NCI-H2227 (cell line): ENCODE measurements around the gene MREG.
"Not testable (repeated sequence)": the region's sequence is repeated elsewhere in the genome, so short reads cannot be mapped to it uniquely, and the experiment has no call there.

Experiments used
- DNase-seq: peaks from one replicate; lab custom pipeline; 2025; ENCODE audit not compliant: unreplicated experiment; lab: John Stamatoyannopoulos, UW

Gene MREG

GRCh38 chr2:215994911-215995310, 18.4 kb downstream of the MREG start:
- no peak for DNase-seq

- not testable (repeated sequence) for DNase-seq
Observed at GRCh38 chr2:215988556-215989207, 24.7 kb downstream of the MREG start.

- DNase-seq = no peak
Observed at GRCh38 chr2:215985257-215985656, 28.1 kb downstream of the MREG start.

- no peak for DNase-seq
Observed at GRCh38 chr2:215984661-215985060, 28.7 kb downstream of the MREG start.

- DNase-seq = no peak
Observed at GRCh38 chr2:215983581-215984351, 29.6 kb downstream of the MREG start.

- no peak for DNase-seq
Observed at GRCh38 chr2:215982465-215982875, 30.9 kb downstream of the MREG start.

- DNase-seq = no peak
Observed at GRCh38 chr2:215981115-215981514, 32.2 kb downstream of the MREG start.

- no peak for DNase-seq
Observed at GRCh38 chr2:215979620-215980019, 33.7 kb downstream of the MREG start.

- DNase-seq = no peak
Observed at GRCh38 chr2:215974700-215975429, 38.5 kb downstream of the MREG start.

GRCh38 chr2:215973954-215974699, 39.2 kb downstream of the MREG start:
- no peak for DNase-seq

GRCh38 chr2:215973145-215973792, 40.1 kb downstream of the MREG start:
- no peak for DNase-seq

- no peak for DNase-seq
Observed at GRCh38 chr2:215971671-215972070, 41.7 kb downstream of the MREG start.

- not testable (repeated sequence) for DNase-seq
Observed at GRCh38 chr2:215970894-215971293, 42.5 kb downstream of the MREG start.

- DNase-seq = no peak
Observed at GRCh38 chr2:215970425-215970824, 42.9 kb downstream of the MREG start.

GRCh38 chr2:215969131-215969841, 44.1 kb downstream of the MREG start:
- no peak for DNase-seq

- no peak for DNase-seq
Observed at GRCh38 chr2:215968499-215968898, 44.9 kb downstream of the MREG start.

- no peak for DNase-seq
Observed at GRCh38 chr2:215967590-215968378, 45.6 kb downstream of the MREG start.

GRCh38 chr2:215966951-215967350, 46.4 kb downstream of the MREG start:
- no peak for DNase-seq

- no peak for DNase-seq
Observed at GRCh38 chr2:215966274-215966673, 47.1 kb downstream of the MREG start.
